Omental fat pad (tissue), 4 donors: ENCODE results near the gene CAMSAP1. TPM values are rescaled to one million over a fixed set of nuclear protein-coding genes. Genes with fewer than 3 reads are reported as not detected.

Source experiments
- ATAC-seq: fragments of 150-250 bp; one replicate; pipeline ENCODE4 v1.9.1; 2016; ENCODE audit warnings: mild to moderate bottlenecking, moderate library complexity; ENCODE audit not compliant: low FRiP score
- DNase-seq: peaks from one replicate; pipeline ENCODE4 v3.0.0-alpha.2; 2019; ENCODE audit warnings: low spot score
- total RNA-seq, 4 donors: library from RNA; depleted of rRNA; stranded (reverse); fragments of >200 nt; gene quantifications; one replicate each; pipeline ENCODE4 v1.1.0, GENCODE V29; 2016
- TF ChIP-seq, protein P1 (sequence below), 3 donors: fragments of 450-650 bp; IDR thresholded peaks; one replicate each; pipeline ENCODE4 v1.5.1; 2016 to 2017; ENCODE audit warnings: antibody characterized with exemption in 3 of 3, mild to moderate bottlenecking in 3 of 3, moderate library complexity in 2 of 3

CAMSAP1 gene
- total RNA-seq, 4 donors from 2014 or later = 22.3 to 52.5 (median 33.2) TPM

DNA sequence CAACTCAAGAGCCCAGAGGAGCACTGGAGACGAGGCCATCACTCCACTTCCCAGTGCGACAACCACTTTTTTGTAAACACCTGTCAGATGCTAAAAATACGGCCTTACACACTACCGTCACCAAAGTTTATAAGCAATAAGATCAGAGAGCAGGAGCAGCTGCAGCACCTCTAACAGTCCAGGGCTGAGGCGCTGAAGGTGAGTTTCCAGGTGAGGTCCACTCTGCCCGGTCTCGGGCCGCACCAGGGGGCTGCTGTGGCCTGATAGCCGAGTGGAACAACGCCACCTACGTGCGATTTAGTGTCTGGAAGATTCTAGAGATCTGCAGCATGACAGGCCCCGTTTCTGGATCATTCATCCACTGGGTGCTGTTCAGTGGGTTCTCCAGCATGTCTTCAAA, 25.8 kb upstream of the CAMSAP1 start:
- no peak for DNase-seq
- TF ChIP-seq, protein P1, sequence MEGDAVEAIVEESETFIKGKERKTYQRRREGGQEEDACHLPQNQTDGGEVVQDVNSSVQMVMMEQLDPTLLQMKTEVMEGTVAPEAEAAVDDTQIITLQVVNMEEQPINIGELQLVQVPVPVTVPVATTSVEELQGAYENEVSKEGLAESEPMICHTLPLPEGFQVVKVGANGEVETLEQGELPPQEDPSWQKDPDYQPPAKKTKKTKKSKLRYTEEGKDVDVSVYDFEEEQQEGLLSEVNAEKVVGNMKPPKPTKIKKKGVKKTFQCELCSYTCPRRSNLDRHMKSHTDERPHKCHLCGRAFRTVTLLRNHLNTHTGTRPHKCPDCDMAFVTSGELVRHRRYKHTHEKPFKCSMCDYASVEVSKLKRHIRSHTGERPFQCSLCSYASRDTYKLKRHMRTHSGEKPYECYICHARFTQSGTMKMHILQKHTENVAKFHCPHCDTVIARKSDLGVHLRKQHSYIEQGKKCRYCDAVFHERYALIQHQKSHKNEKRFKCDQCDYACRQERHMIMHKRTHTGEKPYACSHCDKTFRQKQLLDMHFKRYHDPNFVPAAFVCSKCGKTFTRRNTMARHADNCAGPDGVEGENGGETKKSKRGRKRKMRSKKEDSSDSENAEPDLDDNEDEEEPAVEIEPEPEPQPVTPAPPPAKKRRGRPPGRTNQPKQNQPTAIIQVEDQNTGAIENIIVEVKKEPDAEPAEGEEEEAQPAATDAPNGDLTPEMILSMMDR (IDR thresholded peaks at IDR 0.05) = no peak
- ATAC-seq = no peak

DNA sequence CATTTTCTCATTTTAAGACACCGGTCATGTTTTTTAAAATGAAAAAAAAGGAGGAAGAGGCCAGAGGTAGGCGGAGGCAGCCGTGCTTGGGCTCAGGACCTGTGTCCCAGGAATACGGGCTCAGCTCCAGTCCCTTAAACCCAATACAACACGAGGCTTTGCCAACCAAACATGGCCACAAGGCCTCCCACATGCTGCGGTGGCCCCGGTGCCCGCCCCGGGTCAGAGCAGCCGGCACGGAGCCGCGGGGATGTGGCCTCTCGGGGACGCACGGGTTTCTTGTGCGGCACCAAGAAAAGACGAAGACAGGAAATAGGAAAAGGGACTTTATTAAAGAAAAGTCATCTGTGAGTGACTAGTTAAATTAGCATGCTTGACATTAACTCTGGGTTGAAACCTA, 25.3 kb upstream of the CAMSAP1 start:
- DNase-seq (no peak), ATAC-seq (no peak)
- TF ChIP-seq, protein P1 (IDR thresholded peaks at IDR 0.05) = no peak

DNA sequence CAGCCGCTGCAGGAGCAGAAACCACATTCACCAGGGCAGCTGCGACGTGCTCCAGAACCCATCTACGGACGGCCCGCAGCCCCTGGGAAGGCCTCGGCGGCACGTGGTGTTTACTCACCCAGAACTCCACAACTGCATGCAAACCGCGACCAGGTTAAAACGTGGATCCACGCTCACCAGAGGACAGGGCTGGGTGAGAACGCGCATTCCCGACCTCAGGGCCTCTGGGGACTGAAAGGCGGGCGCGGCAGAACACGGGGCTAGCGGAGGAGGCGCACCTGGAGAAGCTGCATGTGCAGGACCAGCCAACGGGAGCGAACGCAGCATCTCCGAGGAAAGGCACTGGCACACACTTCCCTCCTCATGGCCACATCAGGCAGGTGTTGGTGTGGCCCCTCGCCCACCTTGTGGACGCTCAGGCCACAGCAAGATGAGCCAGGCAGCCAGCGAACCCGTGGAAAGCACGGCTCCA, 24.0 kb upstream of the CAMSAP1 start:
- DNase-seq = no peak
- TF ChIP-seq, protein P1 (IDR thresholded peaks at IDR 0.05) = no peak
- ATAC-seq = no peak

DNA sequence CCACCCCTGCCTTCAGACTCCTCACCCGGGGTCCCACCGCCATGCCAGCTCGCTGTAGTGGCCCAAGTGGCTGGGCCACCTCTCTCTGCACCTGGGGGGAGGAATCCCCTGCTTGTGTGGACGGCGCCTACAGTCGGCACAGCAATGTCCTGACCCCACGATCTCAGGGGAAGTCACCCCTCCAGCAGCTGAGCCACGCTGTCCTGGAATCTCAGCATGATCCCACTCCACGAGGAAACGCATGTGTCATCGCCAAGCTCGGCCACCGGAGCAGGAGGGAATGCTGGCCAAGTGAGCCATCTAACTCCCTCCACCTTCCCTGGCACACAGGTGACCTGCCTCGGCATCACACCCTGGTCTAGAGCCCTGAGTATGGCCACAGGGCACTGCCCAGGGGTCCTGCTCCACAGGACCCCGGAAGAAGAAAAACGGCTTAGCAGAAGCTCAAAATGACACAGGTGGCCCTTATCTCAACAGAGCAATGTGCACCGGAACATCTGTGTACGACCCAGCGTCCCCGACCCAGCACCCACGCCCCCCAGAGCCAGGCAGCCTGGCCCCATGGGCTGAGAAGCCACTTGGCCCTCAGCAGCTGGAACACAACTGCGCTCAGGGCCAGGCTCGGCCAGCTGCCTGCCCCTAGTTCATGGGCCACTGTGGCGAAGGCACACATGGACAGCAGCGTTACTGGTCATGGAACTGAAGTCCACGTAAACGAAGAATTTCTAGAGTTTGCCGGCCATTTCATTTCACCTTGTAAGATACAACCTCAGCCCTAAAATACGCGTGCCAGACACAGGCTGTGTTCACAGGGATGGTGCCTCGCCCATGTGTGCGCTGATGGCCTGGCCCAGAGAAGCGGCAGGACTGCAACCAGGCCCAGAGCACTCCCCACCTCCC, 23.4 kb upstream of the CAMSAP1 start:
- TF ChIP-seq, protein P1 (IDR thresholded peaks at IDR 0.05) = no peak
- no peak for DNase-seq
- no peak for ATAC-seq

DNA sequence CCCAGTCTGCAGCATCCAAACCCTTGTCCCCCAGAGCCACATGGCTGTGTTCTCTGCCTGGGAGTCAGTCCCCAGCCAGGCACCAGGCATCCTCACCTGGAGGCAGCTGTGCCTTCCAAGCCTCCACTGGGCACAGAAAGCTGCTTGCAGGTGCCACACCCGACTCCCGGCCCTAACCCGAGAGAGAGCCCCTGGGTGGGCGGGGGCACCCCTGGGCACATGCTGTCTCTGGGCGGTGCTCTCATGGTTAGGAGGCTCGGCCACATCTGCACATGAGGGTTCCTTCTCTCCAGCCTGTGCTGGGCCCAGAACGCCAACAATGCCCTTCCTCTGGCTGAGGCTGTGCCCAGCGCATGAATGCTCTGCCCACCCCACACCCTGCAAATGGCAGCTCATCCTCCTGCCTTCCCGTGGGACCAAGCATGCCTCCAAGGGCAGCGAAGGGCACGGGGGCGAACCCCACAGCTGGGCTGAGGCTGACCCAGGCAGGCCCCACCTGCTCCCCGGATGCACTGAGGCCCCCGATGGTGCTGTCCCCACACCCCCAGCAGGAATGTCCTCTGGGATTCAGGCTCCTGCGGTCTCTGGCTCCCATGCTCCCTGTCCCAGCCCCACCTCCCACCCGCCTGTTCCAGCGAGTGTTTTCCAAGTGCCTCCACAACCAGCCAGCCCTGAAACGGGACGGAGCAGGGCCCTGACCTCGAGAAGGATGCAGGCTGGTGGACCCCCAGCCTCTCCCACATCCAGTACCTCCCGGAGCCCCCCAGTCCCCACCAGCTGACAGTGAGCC, 22.5 kb upstream of the CAMSAP1 start:
- TF ChIP-seq, protein P1 (IDR thresholded peaks at IDR 0.05) = no peak
- no peak for DNase-seq
- no peak for ATAC-seq

DNA sequence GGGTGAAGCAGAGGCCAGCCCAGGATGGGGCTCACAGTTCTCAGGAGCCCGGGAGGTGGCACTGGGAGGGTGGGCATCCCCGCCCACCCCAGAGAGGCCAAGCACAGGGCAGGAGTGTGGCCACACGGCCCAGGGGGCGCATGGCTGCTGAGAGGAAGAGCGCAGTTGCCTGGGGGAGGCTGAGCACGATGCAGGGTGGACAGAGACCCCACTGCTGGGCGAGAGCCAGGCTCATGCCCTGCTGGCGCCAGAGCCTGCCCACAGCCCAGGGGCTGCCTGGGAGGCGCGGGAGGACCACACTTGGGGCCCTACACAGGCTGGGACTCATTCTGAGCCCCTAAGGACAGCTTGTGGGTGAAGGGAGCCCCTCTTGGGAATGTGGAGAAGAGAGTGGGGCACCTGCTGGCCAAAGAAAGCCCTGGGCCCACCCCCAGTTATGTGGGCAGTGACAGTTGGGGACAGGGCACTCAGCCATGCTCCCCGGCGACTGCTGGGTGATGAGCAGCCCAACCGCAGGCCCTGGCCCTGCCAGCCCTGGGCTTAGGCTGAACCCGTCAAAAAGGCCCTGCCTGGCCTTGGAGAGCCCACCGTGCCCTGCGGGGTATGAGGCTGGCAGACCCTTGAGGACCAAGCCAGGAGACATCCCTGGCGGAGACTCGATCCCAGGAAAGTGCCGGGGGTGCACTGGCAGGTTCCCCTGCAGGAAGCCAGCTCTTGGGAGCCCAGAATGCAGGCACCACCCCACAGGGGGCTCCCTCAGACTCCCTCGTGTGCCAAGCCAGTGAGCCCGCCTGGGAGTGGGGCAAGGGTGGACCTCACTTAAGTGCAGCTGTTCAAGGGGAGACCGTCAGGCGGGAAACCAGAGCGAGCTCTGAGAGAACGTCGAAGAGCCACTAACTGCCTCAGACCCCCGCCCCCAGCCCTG, 21.6 kb upstream of the CAMSAP1 start:
- no peak for DNase-seq

More for the DNA sequence above, 21.6 kb upstream of the CAMSAP1 start:
- TF ChIP-seq, protein P1 (IDR thresholded peaks at IDR 0.05) = no peak
- no peak for ATAC-seq
